Lung microvascular endothelial cell (primary cell): ENCODE data around the gene TAC1. TPM values are rescaled to one million over a fixed set of nuclear protein-coding genes. Genes with fewer than 3 reads are reported as not detected.
"Not testable (repeated sequence)": the region's sequence is repeated elsewhere in the genome, so short reads cannot be mapped to it uniquely, and the experiment has no call there.

Experiments
- DNase-seq, 2 donors: peaks; one replicate each; pipeline versions ENCODE4 v3.0.0 to v3.0.0-alpha.2; 2010; ENCODE audit warnings: low read depth in 2 of 2
- total RNA-seq: library from RNA; depleted of rRNA; stranded (reverse); fragments of >200 nt; gene quantifications from 2 replicates; pipeline ENCODE4 v1.2.1, GENCODE V29; 2014

The TAC1 gene, protein sequence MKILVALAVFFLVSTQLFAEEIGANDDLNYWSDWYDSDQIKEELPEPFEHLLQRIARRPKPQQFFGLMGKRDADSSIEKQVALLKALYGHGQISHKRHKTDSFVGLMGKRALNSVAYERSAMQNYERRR
- total RNA-seq = not detected in 2 replicates

DNA sequence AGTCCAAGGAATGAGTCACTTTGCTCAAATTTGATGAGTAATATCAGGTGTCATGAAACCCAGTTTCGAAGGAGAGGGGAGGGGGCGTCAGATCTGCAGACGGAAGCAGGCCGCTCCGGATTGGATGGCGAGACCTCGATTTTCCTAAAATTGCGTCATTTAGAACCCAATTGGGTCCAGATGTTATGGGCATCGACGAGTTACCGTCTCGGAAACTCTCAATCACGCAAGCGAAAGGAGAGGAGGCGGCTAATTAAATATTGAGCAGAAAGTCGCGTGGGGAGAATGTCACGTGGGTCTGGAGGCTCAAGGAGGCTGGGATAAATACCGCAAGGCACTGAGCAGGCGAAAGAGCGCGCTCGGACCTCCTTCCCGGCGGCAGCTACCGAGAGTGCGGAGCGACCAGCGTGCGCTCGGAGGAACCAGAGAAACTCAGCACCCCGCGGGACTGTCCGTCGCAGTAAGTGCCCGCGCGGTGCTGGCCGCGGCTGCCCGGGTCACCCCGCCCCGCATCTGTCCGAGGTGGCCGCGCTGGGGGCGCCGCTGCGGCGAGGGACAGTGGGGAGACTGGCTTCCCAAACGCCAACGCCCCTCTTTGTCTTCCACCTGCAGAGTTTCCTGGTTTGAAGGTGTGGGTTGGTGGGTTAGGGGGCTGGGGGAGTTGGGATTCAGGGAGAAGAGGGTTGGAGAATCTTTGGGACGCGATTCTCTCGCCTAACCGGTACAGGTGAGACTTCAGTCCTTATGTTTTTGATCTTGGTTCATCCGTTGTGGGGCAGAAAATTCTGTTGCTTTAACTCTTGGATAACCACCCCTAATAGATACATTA lies at the start of gene TAC1:
TSS of gene TAC1 (plus strand) at position 351 of the 829 bp plus-strand sequence. CDS start 527 bp downstream, outside the sequence.
- DNase-seq = no peak

DNA sequence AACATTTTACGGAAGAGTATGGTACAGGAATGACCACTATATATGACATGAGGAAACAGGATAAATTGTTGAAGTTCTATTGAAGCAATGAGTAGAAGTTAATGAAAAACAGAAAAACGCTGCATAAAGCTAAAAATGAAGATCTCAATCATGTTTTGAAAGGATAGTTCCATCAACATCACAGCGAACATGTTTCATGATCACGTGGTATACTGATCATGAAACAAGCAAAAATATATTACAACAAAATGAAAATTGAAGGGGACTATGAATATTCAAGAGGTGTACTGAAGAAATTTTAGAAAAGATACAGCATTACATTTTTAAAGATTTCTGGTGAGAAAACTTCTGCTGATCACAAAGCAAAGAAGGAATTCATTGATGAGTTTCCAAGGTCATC lies 45.9 kb upstream of the TAC1 start:
- DNase-seq = no peak

DNA sequence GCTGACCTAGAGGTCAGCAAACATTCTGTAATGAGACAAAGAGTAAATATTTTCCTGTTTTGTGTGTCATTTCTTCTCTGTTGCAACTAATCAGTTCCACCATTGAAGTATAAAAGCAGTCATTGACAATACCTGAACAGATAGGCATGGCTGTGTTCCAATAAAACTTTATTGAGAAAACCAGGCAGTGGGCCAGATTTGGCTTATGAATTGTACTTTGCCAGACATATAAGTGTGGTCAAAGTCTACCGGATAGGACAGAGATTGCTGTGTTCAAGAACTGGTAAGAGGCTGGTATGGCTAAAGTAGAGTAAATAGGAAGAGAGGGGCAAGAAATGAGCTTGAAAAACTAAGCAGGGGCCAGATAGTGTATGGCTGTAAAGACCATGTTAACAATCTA lies 38.3 kb upstream of the TAC1 start:
- no peak for DNase-seq

DNA sequence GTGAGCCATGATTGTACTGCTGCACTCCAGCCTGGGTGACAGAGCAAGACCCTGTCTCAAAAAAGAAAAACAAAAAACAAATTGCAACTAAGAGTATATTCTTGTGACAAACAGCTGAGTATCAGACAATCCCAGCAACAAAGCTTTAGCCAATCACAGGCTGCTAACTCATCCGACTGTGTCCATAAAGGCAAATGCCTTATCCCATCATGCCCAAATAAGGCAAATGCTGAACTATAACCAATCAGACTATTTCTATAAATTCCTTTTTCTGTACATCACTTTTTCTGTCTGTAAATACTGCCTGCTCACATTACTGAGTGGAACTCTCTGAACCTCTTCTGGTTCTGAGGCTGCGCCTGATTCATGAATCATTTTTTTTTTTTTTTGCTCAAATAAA lies 37.5 kb upstream of the TAC1 start:
- DNase-seq = no peak

DNA sequence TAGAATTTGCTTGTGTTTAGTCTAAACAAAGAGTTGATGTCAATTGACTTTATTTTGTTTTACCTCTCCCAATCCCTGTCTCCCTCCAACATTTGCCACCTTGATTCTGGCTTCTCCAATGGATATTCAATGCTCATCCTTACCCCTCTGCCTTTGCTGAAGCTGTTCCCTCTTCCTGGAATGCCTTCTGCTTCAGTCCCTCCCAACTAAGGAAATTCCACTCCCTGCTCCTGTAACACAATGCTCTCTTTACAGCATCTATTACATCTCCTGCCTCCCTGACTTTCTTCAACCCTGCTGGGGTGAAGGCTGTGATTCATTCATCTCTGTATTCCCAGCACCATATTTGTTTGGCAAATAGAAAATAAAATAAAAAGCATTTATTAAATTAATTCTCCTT lies 34.5 kb upstream of the TAC1 start:
- no peak for DNase-seq

DNA sequence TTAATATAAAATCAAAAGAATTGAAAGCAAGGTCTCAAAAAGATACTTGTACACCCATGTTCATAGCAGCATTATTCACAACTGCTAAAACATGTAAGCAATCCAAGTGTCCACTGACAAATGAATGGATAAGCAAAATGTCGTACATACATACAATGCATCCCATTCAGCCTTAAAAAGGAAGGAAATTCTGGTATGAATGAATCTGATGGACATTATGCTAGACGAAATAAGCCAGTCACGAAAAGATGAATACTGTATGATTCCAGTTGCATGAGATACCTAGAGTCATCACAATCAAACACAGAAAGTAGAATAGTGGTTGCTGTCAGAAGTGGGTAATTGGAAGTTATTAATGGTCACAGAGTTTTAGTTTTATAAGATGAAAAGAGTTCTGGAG lies 9.5 kb upstream of the TAC1 start:
- no peak for DNase-seq

DNA sequence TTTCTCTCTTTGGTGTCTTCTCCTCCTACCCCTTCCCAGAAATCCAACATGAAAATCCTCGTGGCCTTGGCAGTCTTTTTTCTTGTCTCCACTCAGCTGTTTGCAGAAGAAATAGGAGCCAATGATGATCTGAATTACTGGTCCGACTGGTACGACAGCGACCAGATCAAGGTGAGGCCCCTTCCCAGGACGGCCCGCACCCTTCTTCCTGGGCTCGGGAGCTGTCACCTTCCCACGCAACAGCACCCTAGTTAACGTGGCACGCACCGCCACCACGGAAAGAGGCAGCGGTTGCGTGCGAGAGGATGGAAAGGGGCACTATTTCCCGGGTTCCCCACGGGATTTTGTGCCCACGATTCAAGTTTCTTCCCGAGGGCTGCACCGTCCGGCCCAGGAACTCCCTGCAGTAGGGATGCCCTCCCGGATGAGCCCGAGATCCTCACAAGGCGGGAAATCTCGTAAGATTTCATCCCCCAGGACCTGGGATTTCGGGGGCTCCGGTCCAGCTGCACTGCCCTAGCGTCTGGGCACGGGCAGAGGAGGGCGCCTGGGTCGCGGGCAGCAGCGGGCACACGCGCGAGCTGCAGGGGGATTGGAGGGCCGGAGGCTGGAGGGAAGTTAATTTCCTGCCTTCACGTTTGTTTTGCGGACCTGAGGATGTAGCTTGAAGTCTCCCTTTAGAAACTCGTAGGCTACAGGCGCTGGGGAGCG lies 834 bp downstream of the TAC1 start:
- DNase-seq = no peak

DNA sequence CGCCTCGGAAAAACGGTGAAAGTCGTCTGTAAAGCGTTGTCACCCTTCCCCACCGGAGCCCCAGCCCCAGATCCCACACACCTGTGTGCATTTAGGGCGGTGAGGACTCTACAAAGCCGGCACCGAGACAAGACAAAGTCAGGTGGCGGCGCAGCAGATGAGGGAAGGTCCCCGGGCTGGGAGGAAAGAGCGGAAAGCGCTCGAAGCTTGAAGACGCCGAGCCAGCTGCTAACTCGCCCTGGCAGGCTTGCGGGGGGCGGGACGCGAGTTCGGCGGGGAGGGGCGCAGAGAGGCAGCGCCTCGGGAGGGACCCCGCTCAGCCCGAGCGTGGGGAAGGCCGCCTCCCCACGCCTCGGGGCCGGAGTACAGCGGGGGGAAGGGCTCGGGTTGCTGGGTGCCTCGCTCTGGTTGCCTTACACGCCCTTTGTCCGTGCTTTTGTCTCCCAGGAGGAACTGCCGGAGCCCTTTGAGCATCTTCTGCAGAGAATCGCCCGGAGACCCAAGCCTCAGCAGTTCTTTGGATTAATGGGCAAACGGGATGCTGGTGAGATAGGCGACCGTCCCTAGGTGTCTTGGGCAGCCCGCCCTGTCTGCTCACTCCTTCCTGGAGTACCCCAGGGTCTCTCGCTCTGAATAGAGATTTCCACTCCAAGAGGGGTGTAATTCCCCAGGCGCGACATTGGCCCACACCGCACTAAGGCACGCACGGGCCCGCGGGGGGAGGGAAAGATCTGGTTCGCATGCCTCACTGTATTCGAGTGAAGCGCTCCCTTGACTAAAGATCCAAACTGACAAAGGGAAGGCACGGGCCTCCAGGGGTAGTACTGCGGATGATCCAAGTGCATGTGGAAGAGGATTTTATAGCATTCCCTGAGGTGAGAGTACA lies 1.6 kb downstream of the TAC1 start:
- no peak for DNase-seq

DNA sequence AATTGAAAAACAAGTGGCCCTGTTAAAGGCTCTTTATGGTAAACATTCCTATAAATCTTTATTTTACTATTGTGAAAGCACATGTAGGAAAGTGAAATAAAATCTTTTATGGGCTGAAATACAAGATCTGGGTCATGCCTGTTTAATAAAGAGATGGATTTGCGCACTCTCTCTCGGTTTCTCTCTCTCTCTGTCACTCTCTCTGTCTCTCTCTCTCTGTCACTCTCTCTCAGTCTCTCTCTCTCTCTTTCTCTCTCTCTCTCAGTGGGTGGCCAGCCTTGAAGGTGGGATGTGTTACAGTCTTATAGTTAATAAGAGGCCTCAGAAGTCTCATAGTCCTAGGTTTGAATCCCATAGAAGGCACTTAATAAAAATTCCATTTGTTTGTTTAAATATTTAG lies 2.4 kb downstream of the TAC1 start:
- no peak for DNase-seq

DNA sequence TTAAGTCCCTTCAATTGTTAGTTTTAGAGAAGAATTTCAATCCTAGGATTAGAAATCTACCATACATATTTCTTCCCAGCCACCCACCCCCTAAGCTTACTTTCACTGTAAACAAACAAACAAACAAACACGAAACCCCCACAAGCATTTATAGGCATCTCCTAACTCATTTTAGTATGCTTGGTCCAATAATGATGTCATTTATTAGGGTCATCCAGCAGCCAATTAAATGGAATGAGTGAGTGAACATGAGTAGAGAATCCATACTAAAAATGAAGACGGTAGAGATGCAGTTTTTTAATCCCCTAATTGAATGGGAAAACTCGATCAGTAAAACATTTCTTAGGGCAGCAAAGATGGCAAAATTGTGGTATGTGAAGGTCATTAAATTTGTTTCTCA lies 3.2 kb downstream of the TAC1 start:
- no peak for DNase-seq

DNA sequence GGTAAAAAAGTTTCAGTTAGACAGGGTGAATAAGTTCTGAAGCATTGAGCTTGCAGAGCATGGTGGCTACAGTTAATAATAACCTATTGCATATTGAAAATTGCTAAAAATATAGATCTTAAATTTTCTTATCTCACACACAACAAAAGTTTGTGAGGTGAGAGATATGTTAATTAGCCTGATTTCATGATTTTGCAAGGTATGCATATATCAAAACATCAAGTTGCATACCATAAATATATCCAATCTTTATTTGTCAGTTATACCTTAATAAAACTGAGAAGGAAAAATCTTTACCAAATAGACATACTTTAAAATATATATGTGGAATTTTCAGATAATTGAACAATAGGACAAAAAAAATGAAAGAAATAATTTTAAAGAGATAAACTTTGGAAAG lies 16.6 kb downstream of the TAC1 start:
- DNase-seq = no peak

DNA sequence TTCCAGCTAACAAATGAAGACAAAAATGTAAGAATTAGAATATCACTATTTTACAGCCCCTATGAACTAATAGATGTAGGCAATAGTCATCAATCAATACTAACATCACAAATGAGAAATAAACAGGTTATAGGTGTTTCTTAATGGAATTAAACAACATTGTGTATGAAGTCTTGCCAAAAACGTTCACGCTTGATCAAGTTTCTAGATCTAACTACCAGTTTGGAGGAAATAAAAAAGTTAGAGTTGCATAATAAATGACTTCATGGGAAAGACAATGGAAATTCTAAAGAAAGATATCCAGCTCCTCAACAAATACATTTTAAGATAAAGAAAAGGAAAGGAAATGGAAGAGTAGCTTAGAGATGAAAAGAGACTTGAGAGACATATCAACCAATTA lies 19.7 kb downstream of the TAC1 start:
- no peak for DNase-seq

DNA sequence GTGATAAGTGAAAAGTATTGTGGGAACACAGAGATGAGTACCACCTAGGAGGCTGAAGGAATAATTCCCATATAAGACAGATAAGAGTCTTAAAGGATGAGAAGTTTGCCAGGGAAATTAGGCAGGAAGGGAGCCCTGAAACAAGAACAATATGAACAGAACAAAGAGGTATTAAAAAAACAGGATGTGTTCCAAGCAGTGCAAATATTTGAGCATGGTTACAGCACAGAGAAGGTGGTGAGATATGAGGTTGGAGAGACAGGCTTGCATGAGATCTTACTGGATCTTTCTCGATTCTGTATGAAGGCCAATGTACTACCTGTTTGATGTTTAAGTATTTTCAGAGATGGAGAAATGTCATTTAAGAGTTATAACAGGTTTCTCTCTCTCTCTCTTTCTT lies 20.3 kb downstream of the TAC1 start:
- DNase-seq = no peak

DNA sequence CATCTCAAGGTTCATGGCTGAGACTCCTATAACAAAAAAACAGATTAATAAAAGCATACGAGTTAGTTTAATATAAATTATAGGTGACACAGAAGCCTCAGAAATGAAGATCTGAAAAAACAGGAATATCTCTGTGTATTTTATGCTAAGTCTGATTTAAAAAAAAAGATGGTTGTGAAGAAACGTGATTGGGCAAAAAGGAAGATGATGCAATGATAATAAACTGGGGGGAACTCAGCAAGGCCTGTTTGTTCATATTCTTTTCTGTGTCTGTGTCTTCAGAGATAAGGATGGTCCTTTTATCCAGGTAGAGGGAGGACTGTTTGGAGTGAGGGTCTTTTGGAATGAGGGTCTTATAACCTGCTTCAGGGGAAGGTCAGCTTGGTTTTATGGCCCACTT lies 25.9 kb downstream of the TAC1 start:
- no peak for DNase-seq

DNA sequence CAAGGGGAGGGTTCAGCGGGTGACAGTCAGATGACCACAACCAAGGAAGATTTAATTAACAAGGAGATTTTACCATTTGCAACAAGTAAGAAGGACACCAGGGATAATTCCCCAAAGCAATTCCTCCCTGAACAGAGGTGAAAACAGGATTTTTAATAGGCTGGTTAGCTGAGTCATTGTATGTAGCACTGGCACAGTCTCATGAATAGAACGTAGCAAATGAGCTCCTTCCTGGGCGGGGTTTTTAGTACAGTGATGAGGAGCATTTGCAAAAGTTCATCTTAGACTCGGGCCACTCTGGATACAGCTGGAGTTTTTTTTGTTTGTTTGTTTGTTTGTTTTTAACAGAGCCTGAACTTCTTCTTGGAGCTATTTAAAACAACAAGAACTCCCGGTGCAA lies 39.0 kb downstream of the TAC1 start:
- DNase-seq = no peak

DNA sequence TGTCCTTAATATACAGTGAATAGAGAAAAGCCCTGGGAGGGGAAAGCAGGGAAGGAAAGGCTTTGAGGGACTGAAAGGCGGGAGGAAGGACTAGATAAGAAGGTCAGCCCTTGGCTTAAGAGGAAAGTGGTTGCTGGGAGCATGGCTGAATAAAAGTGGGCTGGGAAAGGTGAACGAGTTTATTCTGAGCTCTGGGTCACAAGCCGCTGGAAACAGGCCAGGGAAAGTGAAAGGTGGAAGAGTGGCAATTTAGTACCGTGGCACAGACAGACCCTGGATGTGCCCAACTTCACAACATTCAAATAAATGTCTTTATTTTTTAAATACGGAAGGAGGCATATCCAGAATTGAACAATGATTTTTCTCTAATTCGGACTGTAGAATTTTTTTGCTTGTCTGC lies 39.7 kb downstream of the TAC1 start:
- DNase-seq = no peak

DNA sequence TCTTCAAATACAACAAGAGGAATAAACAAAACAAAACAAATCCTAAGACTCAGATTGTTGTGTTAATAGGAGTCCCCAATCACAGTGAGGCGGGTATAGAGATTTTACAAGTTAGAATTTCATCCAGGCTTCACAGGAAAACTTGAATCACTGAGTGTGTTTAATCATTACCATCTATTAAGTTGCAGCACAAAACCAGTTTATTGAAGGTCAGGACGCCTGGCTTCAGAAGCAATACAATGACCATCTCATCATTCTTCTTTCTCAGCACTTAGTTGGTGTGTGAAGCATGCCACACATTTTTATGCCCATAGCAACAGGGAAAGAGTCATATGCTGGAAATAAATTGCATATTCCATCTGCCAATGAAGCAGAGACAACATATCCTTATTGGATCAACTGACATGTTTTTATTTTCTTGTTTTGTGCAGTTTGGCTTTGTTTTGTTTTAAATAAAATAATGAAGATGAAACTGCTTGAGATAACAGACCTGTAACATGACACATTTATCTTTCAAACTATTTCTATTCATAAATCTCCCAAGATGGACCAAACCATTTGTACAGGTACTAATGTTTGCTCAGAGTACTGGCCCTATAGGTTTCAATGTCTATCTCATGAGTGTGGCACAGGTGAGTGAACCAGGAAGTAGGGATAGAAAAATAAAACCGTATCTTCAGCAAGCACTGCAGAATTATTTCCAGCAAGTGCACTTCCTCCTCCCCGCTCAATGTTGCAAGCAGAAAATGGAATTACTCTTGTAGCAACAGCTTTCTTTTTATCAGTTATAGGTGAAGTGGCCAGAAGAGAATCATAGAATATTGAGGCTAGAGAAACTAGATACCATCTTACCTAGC lies 40.4 kb downstream of the TAC1 start:
- no peak for DNase-seq

DNA sequence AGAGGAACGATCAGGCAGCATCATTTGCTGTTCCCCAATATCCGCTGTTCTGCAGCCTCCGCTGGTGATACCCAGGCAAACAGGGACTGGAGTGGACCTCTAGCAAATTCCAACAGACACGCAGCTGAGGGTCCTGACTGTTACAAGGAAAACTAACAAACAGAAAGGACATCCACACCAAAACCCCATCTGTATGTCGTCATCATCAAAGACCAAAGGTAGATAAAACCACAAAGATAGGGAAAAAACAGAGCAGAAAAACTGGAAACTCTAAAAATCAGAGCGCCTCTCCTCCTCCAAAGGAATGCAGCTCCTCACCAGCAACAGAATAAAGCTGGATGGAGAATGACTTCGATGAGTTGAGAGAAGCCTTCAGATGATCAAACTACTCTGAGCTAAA lies 54.5 kb downstream of the TAC1 start:
- not testable (repeated sequence) for DNase-seq
